Inflammatory macrophage (primary cell): ENCODE data around the gene IGSF9B.

Experiments
- DNase-seq, 2 donors: peaks; one replicate each; pipeline ENCODE4 v3.0.0-alpha.2; 2020 to 2022

IGSF9B gene

GRCh38 chr11:133898031-133898769 is 58.6 kb downstream of the IGSF9B start:
- DNase-seq, result no peak

GRCh38 chr11:133897331-133897650 is 59.5 kb downstream of the IGSF9B start:
- no peak for DNase-seq

GRCh38 chr11:133896642-133897330 is 60.0 kb downstream of the IGSF9B start:
- DNase-seq, result no peak

- no peak for DNase-seq
Observed at GRCh38 chr11:133896028-133896427, 60.7 kb downstream of the IGSF9B start.

- no peak for DNase-seq
Observed at GRCh38 chr11:133895551-133895950, 61.2 kb downstream of the IGSF9B start.

GRCh38 chr11:133895061-133895479 is 61.7 kb downstream of the IGSF9B start:
- DNase-seq, result no peak

- DNase-seq, result no peak
Observed at GRCh38 chr11:133893381-133893780, 63.4 kb downstream of the IGSF9B start.

GRCh38 chr11:133892584-133893380 is 64.0 kb downstream of the IGSF9B start:
- no peak for DNase-seq

- no peak for DNase-seq
Observed at GRCh38 chr11:133892126-133892525, 64.6 kb downstream of the IGSF9B start.

- DNase-seq, result no peak
Observed at GRCh38 chr11:133889893-133890292, 66.9 kb downstream of the IGSF9B start.

- no peak for DNase-seq
Observed at GRCh38 chr11:133889188-133889587, 67.6 kb downstream of the IGSF9B start.

GRCh38 chr11:133887692-133888332 is 69.0 kb downstream of the IGSF9B start:
- no peak for DNase-seq

GRCh38 chr11:133886029-133886428 is 70.7 kb downstream of the IGSF9B start:
- DNase-seq, result no peak

GRCh38 chr11:133872160-133872559 is 84.6 kb downstream of the IGSF9B start:
- DNase-seq, result no peak

- DNase-seq, result no peak
Observed at GRCh38 chr11:133867456-133867855, 89.3 kb downstream of the IGSF9B start.

- no peak for DNase-seq
Observed at GRCh38 chr11:133865466-133865865, 91.3 kb downstream of the IGSF9B start.

- no peak for DNase-seq
Observed at GRCh38 chr11:133864756-133865155, 92.0 kb downstream of the IGSF9B start.

GRCh38 chr11:133860151-133860550 is 96.6 kb downstream of the IGSF9B start:
- no peak for DNase-seq
